Astrocyte of the spinal cord (primary cell): ENCODE data around the gene GPRC5A.

Experiments
- DNase-seq: peaks from one replicate; pipeline ENCODE4 v3.0.0; 2011; ENCODE audit warnings: low read depth, low spot score
- H3K4me3 ChIP-seq: 2 replicates; pipeline ENCODE4 v1.5.1; 2011; ENCODE audit warnings: low read depth, mild to moderate bottlenecking, low read length, moderate library complexity
- in situ Hi-C: cut with HindIII; loops from 2 replicates; pipeline ENCODE4 v1.10.0; 2017; ENCODE audit warnings: low sequenced_read_pairs
- TF ChIP-seq, protein P1 (sequence below): IDR thresholded peaks from 2 replicates; pipeline ENCODE4 v1.5.1; 2012; ENCODE audit warnings: low read depth, mild to moderate bottlenecking, low read length, inconsistent platforms

Gene GPRC5A

DNA sequence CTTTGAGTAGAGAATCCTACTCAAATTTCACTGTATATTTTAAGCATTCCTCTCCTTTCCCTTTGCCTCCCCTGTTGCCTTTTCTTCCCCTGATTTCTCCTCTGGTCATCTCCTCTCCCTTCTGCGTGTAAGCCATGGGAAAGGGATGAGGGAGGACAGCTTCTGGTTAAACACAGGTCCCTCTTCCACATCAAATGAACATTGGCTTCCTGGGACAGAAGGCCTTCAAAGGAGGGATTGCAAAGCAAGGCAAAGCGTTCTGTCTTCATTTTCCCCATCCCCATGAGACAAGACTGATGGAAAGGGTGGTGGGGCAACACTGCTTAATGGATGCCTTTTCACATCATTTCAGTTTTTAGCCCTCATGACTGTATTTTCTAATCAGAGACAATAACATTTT is 26.2 kb downstream of the GPRC5A start:
- no peak overlapping the region for H3K4me3 ChIP-seq
- TF ChIP-seq, protein P1, sequence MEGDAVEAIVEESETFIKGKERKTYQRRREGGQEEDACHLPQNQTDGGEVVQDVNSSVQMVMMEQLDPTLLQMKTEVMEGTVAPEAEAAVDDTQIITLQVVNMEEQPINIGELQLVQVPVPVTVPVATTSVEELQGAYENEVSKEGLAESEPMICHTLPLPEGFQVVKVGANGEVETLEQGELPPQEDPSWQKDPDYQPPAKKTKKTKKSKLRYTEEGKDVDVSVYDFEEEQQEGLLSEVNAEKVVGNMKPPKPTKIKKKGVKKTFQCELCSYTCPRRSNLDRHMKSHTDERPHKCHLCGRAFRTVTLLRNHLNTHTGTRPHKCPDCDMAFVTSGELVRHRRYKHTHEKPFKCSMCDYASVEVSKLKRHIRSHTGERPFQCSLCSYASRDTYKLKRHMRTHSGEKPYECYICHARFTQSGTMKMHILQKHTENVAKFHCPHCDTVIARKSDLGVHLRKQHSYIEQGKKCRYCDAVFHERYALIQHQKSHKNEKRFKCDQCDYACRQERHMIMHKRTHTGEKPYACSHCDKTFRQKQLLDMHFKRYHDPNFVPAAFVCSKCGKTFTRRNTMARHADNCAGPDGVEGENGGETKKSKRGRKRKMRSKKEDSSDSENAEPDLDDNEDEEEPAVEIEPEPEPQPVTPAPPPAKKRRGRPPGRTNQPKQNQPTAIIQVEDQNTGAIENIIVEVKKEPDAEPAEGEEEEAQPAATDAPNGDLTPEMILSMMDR, result no peak
- no peak for DNase-seq
- in situ Hi-C loops, result no loop called here

DNA sequence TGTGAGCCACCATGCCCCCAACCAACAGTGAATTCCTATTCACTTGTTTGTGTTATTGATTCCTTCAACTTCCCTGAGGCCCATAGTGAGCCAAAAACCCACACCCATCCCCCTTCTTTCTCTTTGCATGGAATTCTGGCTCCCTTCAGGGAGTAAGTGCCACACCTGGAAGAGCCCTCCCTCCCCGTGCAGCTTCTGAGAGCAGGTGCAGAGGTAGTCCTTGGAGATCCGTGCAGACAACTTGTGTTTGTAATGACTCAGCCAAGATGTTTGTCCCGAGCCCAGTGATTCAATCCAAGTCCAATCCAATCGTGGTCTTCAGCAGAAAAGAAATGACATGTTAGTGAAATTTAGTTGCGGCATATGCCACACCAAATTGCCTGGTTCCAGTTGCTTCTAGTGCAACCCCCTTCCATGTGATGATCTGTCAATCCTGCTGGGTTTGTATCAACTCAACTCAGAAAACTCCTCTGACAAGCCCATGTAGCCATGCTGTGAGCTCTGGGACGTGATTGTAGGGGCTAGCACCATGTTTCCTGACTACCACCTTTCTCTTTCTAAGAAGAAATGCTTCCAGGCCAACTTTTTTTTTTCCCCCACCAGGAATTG is 27.5 kb downstream of the GPRC5A start:
- in situ Hi-C loops, result no loop called here
- TF ChIP-seq, protein P1, result no peak
- DNase-seq, result no peak
- H3K4me3 ChIP-seq, result no peak overlapping the region

DNA sequence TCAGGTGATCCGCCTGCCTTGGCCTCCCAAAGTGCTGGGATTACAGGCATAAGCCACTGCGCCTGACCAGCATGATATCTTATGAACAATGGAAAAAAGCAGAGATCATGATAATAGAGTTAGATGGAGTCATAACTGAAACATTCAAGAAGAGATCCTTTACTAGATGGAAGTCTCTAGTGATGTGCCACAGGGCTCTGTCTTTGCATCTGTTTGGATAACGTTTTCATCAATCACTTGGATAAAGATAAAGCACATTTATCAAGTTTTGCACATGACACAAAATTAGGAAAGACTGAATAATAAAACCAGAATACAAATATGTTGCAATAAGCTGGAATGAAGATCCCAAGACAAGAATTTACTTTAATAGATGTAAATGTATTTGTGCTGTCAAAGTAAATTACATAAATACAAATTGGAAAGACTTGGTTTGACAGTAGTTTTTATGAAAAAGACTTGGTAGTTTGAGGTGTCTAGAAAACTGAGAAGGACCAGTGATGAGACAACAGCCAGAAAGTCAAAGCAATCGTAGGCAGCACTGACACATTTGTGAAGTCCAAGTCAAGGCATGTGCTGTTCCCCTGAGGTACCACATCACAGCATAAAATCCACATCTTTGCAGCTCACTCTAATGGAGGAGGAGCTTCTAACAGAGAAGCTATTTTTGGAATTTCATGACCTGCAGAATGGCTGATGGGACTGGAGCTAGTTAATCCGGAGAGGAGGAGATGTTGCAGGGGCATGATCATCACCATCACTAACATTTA is 28.5 kb downstream of the GPRC5A start:
- in situ Hi-C loops, result no loop called here

DNA sequence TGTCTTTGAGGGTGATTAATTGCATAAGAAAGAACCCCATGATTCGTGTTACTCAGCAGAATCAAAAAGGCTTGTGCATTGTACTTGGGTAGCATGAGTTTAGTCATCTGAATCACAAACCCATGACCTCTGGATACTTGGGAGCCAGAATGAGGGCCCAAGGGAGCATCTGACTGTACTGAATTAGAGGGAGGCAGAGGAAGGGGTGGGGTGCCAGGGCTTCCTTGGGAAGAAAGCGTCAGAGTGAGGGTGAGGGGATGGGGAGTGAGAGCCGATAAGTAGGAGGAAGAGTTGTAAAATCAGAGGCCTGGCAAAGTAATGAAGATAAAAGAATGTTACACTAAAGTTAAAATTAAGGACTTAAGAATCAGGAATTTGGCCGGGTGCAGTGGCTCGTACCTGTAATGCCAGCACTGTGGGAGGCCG is 30.8 kb downstream of the GPRC5A start:
- TF ChIP-seq, protein P1, result no peak
- H3K4me3 ChIP-seq, result no peak overlapping the region
- in situ Hi-C loops, result no loop called here
- DNase-seq, result no peak

More for the DNA sequence above, 28.5 kb downstream of the GPRC5A start:
- H3K4me3 ChIP-seq, result no peak overlapping the region
- no peak for DNase-seq
- TF ChIP-seq, protein P1, result no peak

DNA sequence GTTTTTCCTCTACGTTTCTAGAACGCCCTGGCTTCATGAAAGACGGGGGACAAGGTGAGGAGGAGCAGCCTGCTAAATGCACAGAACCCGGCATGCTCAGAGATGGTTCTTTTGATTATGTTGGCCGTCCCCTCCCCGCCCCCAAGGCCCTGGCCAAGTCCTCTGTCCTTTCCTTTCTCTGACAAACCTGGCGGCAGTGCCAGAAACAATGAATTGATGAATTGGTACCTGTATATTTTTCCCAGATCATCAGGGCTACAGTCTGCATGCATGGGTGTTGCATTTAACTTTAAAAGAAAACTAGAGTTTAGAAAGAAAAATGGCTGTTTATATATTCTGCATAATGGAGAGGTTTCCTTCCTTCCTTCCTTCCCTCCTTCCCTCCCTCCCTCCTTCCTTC is 31.6 kb downstream of the GPRC5A start:
- H3K4me3 ChIP-seq, result no peak overlapping the region
- DNase-seq, result no peak
- in situ Hi-C loops, result no loop called here
- TF ChIP-seq, protein P1, result no peak

DNA sequence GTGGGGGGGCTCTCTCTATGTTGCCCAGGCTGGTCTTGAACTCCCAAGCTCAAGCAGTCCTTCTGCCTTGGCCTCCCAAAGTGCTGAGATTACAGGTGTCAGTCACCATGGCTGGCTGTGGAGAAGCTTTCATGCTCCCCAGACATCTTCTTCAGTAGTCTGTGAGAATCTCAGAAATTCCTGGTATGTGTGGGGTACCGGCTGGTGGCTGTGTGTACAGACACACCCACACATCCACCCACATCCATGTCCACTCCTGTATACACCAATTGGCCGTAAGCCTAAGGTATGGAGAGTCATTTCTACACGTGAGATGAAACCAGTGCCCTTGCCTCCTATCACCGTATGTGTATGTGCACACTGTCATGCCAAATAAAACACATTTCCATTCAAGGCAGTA is 32.8 kb downstream of the GPRC5A start:
- TF ChIP-seq, protein P1, result no peak
- in situ Hi-C loops, result no loop called here
- no peak for DNase-seq
- no peak overlapping the region for H3K4me3 ChIP-seq
